HG03457 (cell line): ENCODE data around the gene ATP5F1A.
"Not testable (repeated sequence)": the region's sequence is repeated elsewhere in the genome, so short reads cannot be mapped to it uniquely, and the experiment has no call there.

ENCODE experiments used
- ATAC-seq: cut with Tn5 transposase; IDR thresholded peaks from one replicate; pipeline ENCODE4 v1.9.1; 2021; ENCODE audit warnings: moderate number of reproducible peaks; ENCODE audit not compliant: unreplicated experiment

The ATP5F1A gene

DNA sequence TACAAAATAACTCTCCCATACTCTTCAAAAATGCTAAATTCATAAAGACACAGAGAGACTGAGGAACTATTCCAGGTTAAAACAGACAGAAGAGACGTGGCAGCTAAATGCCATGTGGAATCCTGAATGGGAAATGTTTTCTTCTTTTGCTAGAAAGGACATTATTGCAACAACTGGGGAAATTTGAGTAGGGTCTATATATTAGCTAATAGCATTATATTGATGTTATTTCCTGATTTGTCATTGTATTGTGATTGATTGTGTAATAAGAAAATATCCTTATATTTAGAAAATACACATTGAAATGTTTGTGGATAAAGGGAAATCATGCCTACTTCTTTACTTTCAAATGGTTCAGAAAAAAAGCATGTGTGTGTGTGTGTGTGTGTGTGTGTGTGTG, 49.5 kb downstream of the ATP5F1A start:
- no peak for ATAC-seq

DNA sequence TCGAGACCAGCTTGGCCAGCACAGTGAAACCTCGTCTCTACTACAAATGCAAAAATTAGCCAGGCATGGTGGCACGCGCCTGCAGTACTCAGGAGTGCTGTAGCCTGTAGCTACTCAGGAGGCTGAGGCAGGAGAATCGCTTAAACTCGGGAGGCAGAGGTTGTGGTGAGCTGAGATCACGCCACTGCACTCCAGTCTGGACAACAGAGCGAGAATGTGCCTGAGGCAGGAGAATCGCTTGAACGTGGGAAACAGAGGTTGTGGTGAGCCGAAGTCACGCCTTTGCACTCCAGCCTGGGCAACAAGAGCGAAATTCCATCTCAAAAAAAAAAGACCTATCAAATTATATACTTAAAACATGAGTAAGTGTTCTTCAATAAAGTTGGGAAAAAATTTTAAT, 50.7 kb downstream of the ATP5F1A start:
- ATAC-seq: not testable (repeated sequence)

DNA sequence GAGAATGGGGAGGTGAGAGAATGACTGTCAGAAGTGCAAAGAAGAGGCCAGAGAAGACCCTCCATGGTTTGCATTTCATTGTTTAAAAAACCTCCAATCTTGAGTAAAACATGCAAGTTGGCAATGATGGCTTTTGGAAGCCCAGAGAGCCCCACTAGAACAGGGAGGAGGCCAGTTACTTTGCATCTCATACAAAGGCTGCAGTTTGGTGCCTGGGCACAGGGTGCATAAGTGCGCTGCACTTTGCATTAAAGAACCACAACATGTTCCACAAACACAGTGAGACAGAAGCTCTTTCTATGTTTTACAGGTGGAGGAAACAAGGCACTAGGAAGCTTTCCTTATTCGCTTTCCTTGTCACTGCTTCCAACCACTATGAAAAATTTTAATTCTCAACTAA, 51.4 kb downstream of the ATP5F1A start:
- ATAC-seq: no peak

DNA sequence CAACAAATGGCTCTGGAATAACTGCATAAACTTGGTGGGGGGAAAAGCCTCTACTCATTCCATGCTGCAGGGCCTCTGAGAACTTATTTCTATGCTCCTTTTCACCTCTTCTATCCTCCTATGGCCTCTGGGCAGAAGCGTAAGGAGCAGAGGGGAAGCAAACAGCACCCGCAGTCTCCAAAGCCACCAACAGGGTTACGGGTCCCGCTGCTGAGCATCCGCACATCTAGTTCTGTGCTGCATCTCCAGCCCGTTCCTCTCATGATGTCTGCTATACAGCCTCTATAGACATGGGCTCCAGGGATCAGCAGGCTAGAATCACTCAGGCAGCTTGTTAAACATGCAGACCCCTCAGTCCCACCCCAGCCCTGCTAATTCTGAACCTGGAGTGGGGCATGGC, 52.0 kb downstream of the ATP5F1A start:
- ATAC-seq: no peak

DNA sequence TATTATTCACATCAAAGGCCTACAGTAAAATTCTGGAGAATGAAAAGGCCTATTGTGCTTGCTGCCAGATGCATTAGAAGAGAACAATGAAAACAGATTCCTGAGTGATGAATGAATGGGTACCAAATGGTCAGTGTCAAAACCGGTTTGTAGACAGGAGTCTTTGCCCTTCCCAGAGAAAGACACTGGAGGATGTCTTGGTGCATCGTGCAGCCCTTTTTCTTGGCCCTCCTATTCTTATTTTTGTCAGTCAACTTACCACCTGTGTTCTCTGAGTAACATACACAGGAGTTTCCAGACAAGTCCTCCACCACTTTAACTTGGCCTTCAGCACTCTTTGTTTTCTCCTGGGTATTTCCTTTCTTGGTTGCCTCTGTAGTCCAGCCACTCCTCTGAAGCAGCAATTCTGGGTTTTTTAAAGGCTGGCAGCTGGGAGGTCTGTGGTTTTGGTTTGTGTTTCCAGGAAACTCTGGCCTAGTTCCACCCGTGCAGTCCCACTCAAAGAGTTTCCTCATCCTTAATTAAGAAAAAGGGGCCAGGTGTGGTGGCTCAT, 55.4 kb downstream of the ATP5F1A start:
- no peak for ATAC-seq

DNA sequence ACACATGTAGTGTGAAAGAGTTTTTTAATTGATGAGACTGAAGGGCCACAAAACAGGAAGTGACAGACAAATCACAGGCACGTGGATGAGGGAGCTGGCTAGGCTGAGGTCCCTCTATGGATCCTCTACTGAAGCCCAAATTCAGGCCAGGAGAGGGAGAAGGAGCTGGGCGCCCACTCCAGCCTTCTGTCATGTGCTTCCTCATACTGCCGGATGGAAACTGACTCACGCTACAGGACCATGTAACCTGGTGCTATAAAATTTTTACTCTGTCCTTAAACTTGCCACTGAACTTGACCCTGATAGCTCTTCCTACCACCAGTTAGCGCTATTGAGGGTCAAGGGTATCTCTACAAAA, 57.4 kb downstream of the ATP5F1A start:
- ATAC-seq: no peak

DNA sequence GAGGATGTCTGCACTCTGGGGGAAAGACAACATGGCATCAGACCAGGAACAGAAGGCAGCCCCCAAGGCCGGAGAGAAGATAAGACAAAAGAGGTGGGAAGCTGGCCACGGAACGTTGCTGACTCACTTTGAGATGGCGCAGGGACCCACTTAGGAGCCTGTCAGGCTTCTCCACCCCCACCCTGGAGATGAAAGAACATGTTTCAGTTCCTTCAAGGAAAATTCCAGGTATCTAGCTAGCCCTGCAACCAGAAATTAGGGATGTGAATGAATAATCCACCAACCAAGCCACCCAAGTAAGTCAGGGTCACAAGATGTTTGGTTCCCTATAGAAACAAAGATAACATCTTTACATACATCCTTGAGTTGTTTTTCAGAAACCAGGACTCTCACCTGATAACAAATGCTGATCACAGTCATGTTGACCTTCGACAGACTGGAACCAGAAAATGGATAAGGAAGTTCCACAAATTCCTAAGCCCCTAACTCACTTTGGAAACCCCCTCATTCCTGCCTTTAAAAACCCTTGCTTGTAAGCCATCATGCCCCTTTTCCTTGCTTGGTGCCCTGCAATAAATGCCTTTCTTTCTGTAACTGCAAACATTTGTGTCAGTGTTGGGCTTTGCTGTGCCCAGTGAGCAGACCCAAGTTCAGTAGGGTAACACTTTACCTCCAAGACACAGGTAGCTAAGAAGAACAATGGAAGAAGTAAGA, 57.9 kb downstream of the ATP5F1A start:
- ATAC-seq: no peak

DNA sequence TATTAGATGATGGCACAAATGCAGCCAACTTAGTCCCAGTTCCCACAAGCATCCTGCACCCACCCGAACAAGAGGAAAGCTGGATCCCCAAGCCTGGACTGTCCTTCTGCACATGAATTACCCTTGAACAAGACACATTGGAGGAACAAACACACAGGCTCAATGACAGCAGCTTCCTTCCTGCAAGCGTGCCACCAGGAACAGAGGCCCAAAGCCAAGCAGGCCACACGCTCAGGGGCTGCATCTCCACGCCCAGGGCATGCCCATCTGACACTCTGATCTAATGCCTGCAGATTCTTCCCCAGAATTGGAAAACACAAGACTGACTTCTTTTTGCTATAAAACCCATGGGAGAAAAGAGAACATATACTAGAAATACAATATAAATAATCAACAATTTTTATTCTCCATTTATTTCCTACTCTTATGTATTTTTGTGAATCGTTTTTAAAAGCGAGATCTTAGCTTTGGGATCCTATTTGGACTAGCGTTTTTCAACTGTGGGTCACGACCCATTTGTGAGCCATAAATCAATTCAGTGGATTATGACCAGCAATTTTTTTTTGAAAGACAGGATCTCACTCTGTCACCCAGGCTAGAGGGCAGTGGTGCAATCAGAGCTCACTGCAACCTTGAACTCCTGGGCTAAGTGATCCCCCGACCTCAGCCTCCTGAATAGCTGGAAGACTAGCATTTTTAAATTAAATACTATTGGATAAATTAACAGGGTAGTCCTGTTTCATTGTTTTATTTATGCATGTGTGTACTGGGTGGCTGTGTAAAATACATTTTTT, 60.4 kb downstream of the ATP5F1A start:
- ATAC-seq: no peak

DNA sequence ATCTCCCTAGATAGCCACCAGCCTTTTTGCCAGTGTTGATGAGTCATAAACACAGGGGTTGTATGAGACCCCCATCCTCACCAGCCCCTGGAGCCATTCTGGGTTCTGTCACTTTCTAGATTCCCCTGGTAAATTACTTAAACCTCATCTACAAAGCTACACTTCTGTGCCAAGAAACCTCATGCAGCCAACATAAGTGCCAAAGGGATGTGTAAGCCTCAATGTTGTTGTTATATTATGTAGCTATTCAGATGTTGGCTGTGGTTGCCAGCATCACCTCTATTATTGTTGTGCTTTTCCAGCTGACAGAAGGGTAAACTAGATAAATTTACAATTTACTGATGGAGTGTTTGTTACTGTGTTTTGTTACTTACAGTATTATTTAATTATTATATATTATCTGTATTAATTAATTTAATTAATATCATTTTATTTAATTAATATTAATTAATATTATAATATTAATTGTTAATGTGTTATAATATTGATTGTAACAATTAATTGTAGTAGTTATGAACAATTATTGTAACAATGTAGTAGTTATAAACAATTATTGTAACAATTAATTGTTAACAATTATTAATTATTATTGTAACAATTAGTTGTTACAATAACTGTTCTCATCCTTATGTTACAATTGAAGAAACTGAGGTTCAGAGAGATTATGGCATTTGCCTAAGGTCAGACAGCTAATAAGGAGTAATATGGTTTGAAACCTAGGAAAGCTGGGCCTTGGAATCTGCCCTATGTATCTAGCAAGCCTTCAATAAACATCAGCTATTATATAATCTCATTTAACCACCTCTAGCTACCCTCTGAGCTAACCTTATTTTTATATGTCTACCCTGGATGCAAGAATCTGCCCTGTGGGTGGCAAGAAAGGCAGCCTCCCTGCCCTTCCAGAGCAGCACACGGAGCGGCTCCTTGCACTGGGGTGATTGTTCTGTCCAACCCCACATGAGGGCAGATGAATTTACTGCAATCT, 62.1 kb downstream of the ATP5F1A start:
- no peak for ATAC-seq

DNA sequence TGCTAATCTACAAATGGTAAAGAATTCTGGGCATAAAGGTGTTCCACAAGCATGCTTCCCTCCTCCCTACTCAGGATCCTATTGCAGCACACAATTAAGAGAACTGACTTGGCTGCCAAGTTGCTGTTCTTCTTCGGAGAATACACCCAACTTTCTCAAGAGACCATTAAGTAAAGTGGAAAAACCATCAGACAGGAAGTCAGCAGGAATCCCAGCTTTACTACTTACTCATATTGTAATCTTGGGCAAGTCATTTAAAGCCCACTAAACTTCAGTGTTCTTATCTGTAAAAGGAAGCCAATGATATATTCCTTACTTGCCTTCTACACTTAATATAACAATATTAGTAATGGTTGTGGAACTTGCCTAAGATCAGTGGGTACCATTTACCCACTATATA, 63.9 kb downstream of the ATP5F1A start:
- ATAC-seq: no peak

DNA sequence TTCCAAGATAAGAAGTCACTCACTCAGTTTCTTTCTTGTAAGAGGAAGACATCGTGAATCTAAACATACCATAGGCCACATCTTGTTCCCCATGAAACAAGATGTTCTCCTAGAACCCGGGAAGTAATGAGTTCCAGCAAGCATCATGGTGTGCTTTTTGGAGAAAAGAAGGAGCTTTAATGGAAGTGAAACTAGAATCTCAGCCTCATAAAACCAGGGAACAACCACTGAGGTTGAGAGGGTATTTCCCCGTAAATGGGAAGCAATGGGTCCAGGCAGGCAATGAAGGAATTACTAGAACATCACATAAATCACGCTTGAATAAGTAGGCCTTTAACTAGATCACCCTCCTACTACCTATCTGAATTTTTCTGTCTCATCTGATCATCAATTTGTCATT, 66.4 kb downstream of the ATP5F1A start:
- no peak for ATAC-seq
